ENCODE results near the gene DND1.
"Not testable (repeated sequence)": the region's sequence is repeated elsewhere in the genome, so short reads cannot be mapped to it uniquely, and the experiment has no call there.

DND1 gene

GRCh38 chr5:140664359-140665119, 8.8 kb downstream of the DND1 start, which contains the start of gene WDR55:
TSS of gene WDR55 (plus strand) at chr5:140664904. CDS start at chr5:140664913, 9 bp downstream.
- peak; percentile 91 for DNase-seq (ENCODE audit: low read depth)
- H3K4me3 ChIP-seq (ENCODE audit: low read length) = peak within 1 kb of the TSS; percentile 97
- TF ChIP-seq, protein P1, sequence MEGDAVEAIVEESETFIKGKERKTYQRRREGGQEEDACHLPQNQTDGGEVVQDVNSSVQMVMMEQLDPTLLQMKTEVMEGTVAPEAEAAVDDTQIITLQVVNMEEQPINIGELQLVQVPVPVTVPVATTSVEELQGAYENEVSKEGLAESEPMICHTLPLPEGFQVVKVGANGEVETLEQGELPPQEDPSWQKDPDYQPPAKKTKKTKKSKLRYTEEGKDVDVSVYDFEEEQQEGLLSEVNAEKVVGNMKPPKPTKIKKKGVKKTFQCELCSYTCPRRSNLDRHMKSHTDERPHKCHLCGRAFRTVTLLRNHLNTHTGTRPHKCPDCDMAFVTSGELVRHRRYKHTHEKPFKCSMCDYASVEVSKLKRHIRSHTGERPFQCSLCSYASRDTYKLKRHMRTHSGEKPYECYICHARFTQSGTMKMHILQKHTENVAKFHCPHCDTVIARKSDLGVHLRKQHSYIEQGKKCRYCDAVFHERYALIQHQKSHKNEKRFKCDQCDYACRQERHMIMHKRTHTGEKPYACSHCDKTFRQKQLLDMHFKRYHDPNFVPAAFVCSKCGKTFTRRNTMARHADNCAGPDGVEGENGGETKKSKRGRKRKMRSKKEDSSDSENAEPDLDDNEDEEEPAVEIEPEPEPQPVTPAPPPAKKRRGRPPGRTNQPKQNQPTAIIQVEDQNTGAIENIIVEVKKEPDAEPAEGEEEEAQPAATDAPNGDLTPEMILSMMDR (conservative IDR thresholded peaks at IDR 0.05; ENCODE audit: low read length) = no peak

GRCh38 chr5:140664030-140664358, 9.4 kb downstream of the DND1 start:
- TF ChIP-seq, protein P1 (conservative IDR thresholded peaks at IDR 0.05; ENCODE audit: low read length) = no peak
- peak overlapping the region; percentile 97 for H3K4me3 ChIP-seq (ENCODE audit: low read length)
- no peak for DNase-seq (ENCODE audit: low read depth)

- DNase-seq (ENCODE audit: low read depth); H3K4me3 ChIP-seq (ENCODE audit: low read length): not testable (repeated sequence)
Observed at GRCh38 chr5:140660371-140660770, 13.0 kb downstream of the DND1 start.

- no peak for DNase-seq (ENCODE audit: low read depth)
- H3K4me3 ChIP-seq (ENCODE audit: low read length) = no peak overlapping the region
- TF ChIP-seq, protein P1 (conservative IDR thresholded peaks at IDR 0.05; ENCODE audit: low read length) = no peak
Observed at GRCh38 chr5:140658870-140659269, 14.5 kb downstream of the DND1 start.

DNA sequence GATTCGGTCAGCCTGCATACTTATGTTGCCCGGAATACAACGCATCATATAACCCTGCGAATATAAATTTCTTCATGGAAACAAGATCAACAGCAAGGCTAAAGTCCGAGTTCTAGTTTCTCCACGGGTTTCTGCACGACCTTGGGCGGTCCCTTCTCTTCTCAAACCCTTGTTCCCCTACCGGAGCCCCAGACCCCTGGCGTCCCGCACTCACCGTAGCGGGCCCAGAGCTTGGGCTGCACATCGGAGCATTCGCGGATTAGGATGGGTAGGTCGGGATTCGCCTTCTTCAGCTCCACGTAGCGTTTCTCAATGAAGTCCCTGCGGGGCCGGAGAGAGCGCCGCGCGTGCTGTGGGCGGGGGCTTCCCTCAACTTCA, 26.3 kb downstream of the DND1 start:
- no peak for DNase-seq (ENCODE audit: low read depth)
- H3K4me3 ChIP-seq (ENCODE audit: low read length) = peak overlapping the region; percentile 75
- TF ChIP-seq, protein P1 (conservative IDR thresholded peaks at IDR 0.05; ENCODE audit: low read length) = no peak

- H3K4me3 ChIP-seq (ENCODE audit: low read length) = no peak overlapping the region
- peak; percentile 95 for DNase-seq (ENCODE audit: low read depth)
- TF ChIP-seq, protein P1 (conservative IDR thresholded peaks at IDR 0.05; ENCODE audit: low read length) = no peak
Observed at GRCh38 chr5:140642718-140643117, 30.7 kb downstream of the DND1 start.

GRCh38 chr5:140641716-140642115, 31.7 kb downstream of the DND1 start:
- no peak for DNase-seq (ENCODE audit: low read depth)
- TF ChIP-seq, protein P1 (conservative IDR thresholded peaks at IDR 0.05; ENCODE audit: low read length) = no peak
- H3K4me3 ChIP-seq (ENCODE audit: low read length) = no peak overlapping the region
